HG03457 (cell line): ENCODE results near the gene IPO8.
"Not testable (repeated sequence)": the region's sequence is repeated elsewhere in the genome, so short reads cannot be mapped to it uniquely, and the experiment has no call there.

Source experiments
- ATAC-seq: cut with Tn5 transposase; IDR thresholded peaks from one replicate; pipeline ENCODE4 v1.9.1; 2021; ENCODE audit warnings: moderate number of reproducible peaks; ENCODE audit not compliant: unreplicated experiment

IPO8 gene

DNA sequence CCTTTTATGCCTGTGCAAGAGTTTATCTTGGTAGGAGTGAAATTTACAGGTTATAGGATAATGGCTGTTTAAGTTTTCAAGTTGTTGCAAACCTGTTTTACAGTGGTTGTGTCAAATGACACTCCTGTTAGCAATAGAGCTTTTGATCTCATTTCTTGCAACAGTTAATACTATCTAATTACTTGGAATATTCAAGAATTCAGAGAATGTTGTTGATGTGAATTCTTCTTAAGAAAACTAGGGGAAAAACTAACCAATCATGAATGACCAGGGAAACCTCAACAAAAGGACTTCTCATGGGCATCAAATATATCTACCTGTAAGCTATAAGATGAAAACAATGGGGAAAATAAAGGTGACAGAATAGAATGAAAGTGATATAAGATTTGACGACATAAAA lies 85.0 kb downstream of the IPO8 start:
- ATAC-seq: no peak

DNA sequence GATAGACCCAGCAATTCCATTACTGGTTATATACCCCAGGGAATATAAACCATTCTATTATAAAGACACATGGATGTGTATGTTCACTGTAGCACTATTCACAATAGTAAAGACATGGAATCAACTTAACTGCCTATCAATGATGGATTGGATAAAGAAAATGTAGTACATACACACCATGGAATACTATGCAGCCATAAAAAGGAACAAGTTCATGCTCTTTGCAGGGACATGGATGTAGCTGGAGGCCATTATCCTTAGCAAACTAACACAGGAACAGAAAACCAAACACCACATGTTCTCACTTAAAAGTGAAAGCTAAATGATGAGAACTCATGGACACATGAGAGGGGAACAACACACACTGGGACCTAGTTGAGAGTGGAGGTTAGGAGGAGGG lies 85.8 kb downstream of the IPO8 start:
- ATAC-seq: not testable (repeated sequence)

DNA sequence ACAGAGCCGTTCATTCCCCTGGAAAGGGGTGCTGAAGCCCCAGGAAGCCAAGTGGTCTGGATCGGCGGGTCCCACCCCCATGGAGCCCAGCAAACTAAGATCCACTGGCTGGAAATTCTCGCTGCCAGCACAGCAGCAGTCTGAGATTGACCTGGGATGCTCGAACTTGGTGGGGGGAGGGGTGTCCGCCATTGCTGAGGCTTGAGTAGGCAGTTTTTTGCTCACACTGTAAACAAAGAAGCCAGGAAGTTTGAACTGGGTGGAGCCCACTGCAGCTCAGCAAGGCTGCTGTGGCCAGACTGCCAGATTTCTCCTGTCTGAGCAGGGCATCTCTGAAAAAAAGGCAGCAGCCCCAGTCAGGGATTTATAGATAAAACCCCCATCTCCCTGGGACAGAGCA lies 91.4 kb downstream of the IPO8 start:
- not testable (repeated sequence) for ATAC-seq

- no peak for ATAC-seq
Observed at GRCh38 chr12:30603129-30603528, 92.5 kb downstream of the IPO8 start.

- ATAC-seq: no peak
Observed at GRCh38 chr12:30602678-30603077, 93.0 kb downstream of the IPO8 start.

DNA sequence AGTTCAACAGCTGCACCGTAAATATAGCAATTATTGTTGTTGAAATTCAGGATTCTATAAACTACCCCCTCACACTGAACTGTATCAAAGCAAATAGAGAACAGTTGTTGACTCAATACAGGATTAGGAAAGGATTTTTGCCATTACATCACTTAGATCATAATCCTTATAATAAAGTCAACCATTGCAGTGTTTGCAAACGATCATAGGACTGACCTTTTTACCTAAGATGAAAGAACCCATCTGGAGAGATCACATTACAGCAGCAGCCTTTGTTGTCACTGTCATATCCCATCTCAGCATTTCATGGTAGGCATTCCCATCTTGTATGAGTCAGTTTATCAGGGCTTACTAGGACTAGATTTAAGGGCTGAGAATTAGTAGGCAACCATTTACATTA lies 96.1 kb downstream of the IPO8 start:
- no peak for ATAC-seq

- no peak for ATAC-seq
Observed at GRCh38 chr12:30598889-30599288, 96.8 kb downstream of the IPO8 start.

GRCh38 chr12:30595742-30596141 lies 99.9 kb downstream of the IPO8 start:
- ATAC-seq: no peak

- no peak for ATAC-seq
Observed at GRCh38 chr12:30594509-30594908, 101.2 kb downstream of the IPO8 start.

DNA sequence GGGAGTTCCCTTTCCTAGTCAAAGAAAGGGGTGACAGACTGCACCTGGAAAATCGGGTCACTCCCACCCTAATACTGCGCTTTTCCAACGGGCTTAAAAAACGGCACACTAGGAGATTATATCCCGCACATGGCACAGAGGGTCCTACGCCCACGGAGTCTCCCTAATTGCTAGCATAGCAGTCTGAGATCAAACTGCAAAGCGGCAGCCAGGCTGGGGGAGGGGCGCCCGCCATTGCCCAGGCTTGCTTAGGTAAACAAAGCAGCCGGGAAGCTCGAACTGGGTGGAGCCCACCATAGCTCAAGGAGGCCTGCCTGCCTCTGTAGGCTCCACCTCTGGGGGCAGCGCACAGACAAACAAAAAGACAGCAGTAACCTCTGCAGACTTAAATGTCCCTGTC lies 107.1 kb downstream of the IPO8 start:
- not testable (repeated sequence) for ATAC-seq

DNA sequence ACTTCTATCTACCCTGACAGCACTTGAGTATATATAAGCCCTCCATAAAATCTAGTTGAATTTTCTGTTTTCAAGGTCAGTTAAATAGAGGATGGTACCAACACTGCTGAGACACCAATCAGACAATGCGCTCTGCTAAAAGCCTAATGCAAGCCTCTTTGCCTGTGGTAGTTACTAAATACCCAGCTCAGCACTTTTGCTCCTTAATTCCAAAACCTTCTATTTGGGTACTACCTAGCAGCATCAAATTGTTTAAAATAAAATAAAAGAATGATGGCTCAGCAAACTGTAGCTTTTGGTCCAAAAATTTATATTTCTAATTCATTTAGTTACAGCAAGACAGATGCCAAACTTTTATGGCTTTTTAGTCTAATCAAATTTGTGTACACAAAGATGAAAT lies 107.9 kb downstream of the IPO8 start:
- ATAC-seq: no peak

- ATAC-seq: no peak
Observed at GRCh38 chr12:30585877-30586276, 109.8 kb downstream of the IPO8 start.

- no peak for ATAC-seq
Observed at GRCh38 chr12:30582943-30583342, 112.7 kb downstream of the IPO8 start.

DNA sequence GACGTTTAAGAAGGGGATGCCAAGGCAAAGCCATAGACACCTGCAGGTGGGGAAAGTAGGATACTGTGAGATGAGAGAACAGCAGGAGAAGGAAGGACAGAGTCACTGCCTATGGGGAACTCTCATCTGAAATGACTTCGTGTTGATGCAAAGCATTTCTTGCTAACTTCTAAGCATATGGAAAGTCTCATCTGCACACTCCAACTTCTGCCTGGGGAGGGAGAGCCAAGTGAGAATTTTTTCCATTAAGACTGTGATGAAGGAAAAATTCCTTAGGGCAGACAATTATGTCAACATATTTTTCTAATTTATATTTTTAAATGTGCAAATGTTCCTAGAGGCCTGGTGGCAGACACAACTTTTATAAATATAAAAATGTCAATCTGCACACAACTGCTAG lies 115.3 kb downstream of the IPO8 start:
- ATAC-seq: no peak
